Measurements from ENCODE around the gene SLC4A4.

The SLC4A4 gene

DNA sequence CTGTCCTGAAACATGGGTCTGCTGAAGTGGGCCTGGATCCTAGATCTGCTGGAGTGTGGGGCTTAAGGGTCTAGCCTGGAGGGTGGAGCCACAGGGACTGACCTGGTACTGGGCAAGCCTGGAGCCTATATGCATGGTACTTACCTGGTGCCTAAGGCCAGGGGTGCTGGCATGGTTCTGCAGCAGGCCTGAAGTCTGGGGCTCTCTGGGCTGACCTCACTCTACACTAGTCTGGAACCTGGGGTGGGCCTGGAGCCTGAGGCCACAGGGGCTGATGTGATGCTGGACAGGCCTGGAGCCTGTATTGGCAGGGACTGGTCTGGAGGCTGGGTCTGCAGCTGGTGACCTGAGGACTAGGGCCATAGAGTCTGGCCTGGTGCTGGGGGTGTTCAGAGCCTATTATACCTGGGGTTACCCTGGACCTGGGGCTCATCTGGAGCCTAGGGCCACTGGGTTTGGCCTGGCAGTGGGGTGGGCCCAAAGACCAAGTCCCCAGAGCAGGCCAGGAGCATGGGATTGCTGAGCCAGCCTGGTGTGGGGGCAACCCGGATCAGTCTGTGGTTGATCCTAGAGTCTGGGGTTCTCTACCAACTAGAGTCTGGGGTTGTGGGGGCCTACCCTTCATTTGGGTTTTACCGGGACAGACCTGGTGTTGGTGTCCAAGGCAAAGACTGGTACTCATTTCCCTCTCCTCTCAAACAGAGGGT lies 179.6 kb downstream of the SLC4A4 start:
- TF ChIP-seq TAF1 (IDR thresholded peaks at IDR 0.05; ENCODE audit: low read depth): no peak
- no peak for TF ChIP-seq CEBPB (IDR thresholded peaks at IDR 0.05)
- no peak for TF ChIP-seq YY1 (IDR thresholded peaks at IDR 0.05; ENCODE audit: low read depth)
- TF ChIP-seq EGR1 (IDR thresholded peaks at IDR 0.05): no peak
- no peak for TF ChIP-seq RAD21 (IDR thresholded peaks at IDR 0.05; ENCODE audit: low read depth)
- no peak for TF ChIP-seq ZBTB7A (IDR thresholded peaks at IDR 0.05; ENCODE audit: low read depth)
- no peak for TF ChIP-seq FOXM1 (IDR thresholded peaks at IDR 0.05; ENCODE audit: borderline replicate concordance, low read depth)
- no peak for TF ChIP-seq CREB1 (IDR thresholded peaks at IDR 0.05; ENCODE audit: low read depth)
- TF ChIP-seq NFIC (IDR thresholded peaks at IDR 0.05): no peak
- TF ChIP-seq TCF12 (IDR thresholded peaks at IDR 0.05; ENCODE audit: low read depth): no peak

DNA sequence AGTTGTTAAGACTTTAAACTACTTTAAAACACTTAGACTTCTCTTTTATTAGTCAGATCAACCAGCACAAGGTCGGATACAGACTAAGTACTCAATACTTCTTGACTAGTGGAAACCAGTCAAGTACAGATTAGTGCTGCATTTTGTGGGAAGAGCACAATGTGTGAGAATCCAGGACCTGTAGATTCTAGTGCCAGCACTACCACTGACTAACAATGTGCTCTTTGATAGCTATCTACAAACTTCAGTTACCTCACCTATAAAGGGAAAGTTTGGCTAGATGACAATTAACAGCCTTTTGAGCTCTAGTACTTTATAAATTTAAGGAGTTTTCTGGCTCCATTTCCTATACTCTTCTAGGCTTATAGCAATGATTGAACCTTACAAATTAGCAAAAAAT lies 181.5 kb downstream of the SLC4A4 start:
- TF ChIP-seq FOXM1 (IDR thresholded peaks at IDR 0.05; ENCODE audit: borderline replicate concordance, low read depth) (no peak), REST (IDR thresholded peaks at IDR 0.05; ENCODE audit: low read depth) (no peak), TCF12 (IDR thresholded peaks at IDR 0.05; ENCODE audit: low read depth) (no peak), RAD21 (IDR thresholded peaks at IDR 0.05; ENCODE audit: low read depth) (no peak), YY1 (IDR thresholded peaks at IDR 0.05; ENCODE audit: low read depth) (no peak), NFIC (IDR thresholded peaks at IDR 0.05) (no peak), CREB1 (IDR thresholded peaks at IDR 0.05; ENCODE audit: low read depth) (no peak), EGR1 (IDR thresholded peaks at IDR 0.05) (no peak), TAF1 (IDR thresholded peaks at IDR 0.05; ENCODE audit: low read depth) (no peak), EP300 (IDR thresholded peaks at IDR 0.05; ENCODE audit: borderline replicate concordance) (no peak), CEBPB (IDR thresholded peaks at IDR 0.05) (no peak)
- TF ChIP-seq, protein P1, sequence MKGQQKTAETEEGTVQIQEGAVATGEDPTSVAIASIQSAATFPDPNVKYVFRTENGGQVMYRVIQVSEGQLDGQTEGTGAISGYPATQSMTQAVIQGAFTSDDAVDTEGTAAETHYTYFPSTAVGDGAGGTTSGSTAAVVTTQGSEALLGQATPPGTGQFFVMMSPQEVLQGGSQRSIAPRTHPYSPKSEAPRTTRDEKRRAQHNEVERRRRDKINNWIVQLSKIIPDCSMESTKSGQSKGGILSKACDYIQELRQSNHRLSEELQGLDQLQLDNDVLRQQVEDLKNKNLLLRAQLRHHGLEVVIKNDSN (IDR thresholded peaks at IDR 0.05): no peak

DNA sequence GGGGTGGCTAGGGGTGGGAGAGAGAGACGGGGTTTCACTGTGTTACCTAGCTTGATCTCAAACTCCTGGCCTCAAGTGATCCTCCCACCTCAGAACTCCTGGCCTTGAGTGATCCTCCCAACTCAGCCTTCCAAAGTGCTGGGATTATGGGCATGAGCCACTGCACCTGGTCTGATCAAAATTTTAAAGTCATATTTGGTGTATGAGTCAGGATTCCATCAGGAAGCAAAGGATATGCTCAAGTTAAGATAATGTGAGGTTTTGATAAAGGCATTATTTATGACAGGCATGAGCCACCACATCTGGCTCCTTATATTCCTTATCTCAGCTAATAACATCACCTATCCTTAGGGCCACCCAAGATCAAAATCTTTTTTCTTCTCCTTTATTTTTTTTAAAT lies 182.0 kb downstream of the SLC4A4 start:
- no peak for TF ChIP-seq TCF12 (IDR thresholded peaks at IDR 0.05; ENCODE audit: low read depth)
- no peak for TF ChIP-seq NFIC (IDR thresholded peaks at IDR 0.05)
- no peak for TF ChIP-seq REST (IDR thresholded peaks at IDR 0.05; ENCODE audit: low read depth)
- TF ChIP-seq TAF1 (IDR thresholded peaks at IDR 0.05; ENCODE audit: low read depth): no peak
- TF ChIP-seq YY1 (IDR thresholded peaks at IDR 0.05; ENCODE audit: low read depth): no peak
- TF ChIP-seq CEBPB (IDR thresholded peaks at IDR 0.05): no peak
- TF ChIP-seq RAD21 (IDR thresholded peaks at IDR 0.05; ENCODE audit: low read depth): no peak
- TF ChIP-seq, protein P1 (IDR thresholded peaks at IDR 0.05): no peak
- TF ChIP-seq, protein P2, sequence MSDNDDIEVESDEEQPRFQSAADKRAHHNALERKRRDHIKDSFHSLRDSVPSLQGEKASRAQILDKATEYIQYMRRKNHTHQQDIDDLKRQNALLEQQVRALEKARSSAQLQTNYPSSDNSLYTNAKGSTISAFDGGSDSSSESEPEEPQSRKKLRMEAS (IDR thresholded peaks at IDR 0.05): no peak
- no peak for TF ChIP-seq EGR1 (IDR thresholded peaks at IDR 0.05)

DNA sequence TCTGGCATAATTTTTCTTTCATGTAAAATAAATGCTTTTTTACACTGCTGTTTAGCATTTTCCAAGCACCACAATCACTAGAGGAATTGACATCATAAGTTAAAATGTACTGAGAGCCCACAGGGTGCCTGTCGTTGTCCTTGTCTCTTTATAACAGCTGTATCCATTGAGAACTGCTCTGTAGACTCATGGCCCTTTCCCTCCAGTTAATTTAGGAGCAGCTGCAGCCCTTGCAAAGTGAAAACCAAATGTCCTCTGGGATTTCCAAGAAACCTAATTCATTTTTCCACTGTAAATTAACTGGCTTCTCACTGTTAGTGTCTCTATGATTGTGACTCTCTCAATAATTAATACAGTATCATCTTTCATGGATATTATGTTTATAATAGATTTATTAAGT lies 185.9 kb downstream of the SLC4A4 start:
- TF ChIP-seq TAF1 (IDR thresholded peaks at IDR 0.05; ENCODE audit: low read depth): no peak
- no peak for TF ChIP-seq TCF12 (IDR thresholded peaks at IDR 0.05; ENCODE audit: low read depth)
- TF ChIP-seq EGR1 (IDR thresholded peaks at IDR 0.05): no peak
- no peak for TF ChIP-seq FOXM1 (IDR thresholded peaks at IDR 0.05; ENCODE audit: borderline replicate concordance, low read depth)
- no peak for TF ChIP-seq CREB1 (IDR thresholded peaks at IDR 0.05; ENCODE audit: low read depth)
- TF ChIP-seq YY1 (IDR thresholded peaks at IDR 0.05; ENCODE audit: low read depth): no peak
- no peak for TF ChIP-seq REST (IDR thresholded peaks at IDR 0.05; ENCODE audit: low read depth)
- TF ChIP-seq TEAD4 (IDR thresholded peaks at IDR 0.05): no peak
- TF ChIP-seq, protein P1 (IDR thresholded peaks at IDR 0.05): no peak
- TF ChIP-seq ZBTB7A (IDR thresholded peaks at IDR 0.05; ENCODE audit: low read depth): no peak
- TF ChIP-seq EP300 (IDR thresholded peaks at IDR 0.05; ENCODE audit: borderline replicate concordance): no peak
- TF ChIP-seq CEBPB (IDR thresholded peaks at IDR 0.05): no peak
- no peak for TF ChIP-seq RAD21 (IDR thresholded peaks at IDR 0.05; ENCODE audit: low read depth)
- TF ChIP-seq, protein P2 (IDR thresholded peaks at IDR 0.05): no peak
- no peak for TF ChIP-seq NFIC (IDR thresholded peaks at IDR 0.05)
